GM12891 (cell line): ENCODE measurements around the gene ROCK2.

Experiments
- POLR2A ChIP-seq: IDR thresholded peaks from 2 replicates; pipeline ENCODE4 v1.6.1; 2011; ENCODE audit warnings: low read depth, low read length, control low read depth
- POLR2AphosphoS5 ChIP-seq: IDR thresholded peaks from 2 replicates; pipeline ENCODE4 v1.6.1; 2011; ENCODE audit warnings: low read depth, low read length, control low read depth
- TAF1 ChIP-seq: IDR thresholded peaks from 2 replicates; pipeline ENCODE4 v1.6.1; 2011; ENCODE audit warnings: low read depth, low read length, control low read depth

- TF ChIP-seq POLR2AphosphoS5 (no peak), POLR2A (no peak), TAF1 (no peak)
Measured at GRCh38 chr2:11263177-11263576, 81.3 kb downstream of the ROCK2 start.
